ENCODE data around the gene RTL10. TPM values are rescaled to one million over a fixed set of nuclear protein-coding genes. Genes with fewer than 3 reads are reported as not detected.

Gene RTL10
- total and polyA plus RNA-seq, 2 donors (not counting 1 experiment from before 2014, with no cell fraction given) = 6.4 to 15.2 TPM

Other genes with a start within 250 kb of the RTL10 start
- not detected in 2 replicates for gene SEPTIN5, start 140.4 kb downstream of the RTL10 start, total RNA-seq
- gene SEPTIN5, start 140.4 kb downstream of the RTL10 start, polyA plus RNA-seq = 0.06 and 0.17 TPM in 2 replicates
- gene GP1BB, start 131.3 kb downstream of the RTL10 start, total RNA-seq = 0.27 TPM in 1 of 2 replicates, not detected in the other
- gene GP1BB, start 131.3 kb downstream of the RTL10 start, polyA plus RNA-seq = 0.31 and 4.3 TPM in 2 replicates
- not detected in 2 replicates for gene TBX1, start 94.1 kb downstream of the RTL10 start, total RNA-seq
- not detected in 2 replicates for gene TBX1, start 94.1 kb downstream of the RTL10 start, polyA plus RNA-seq
- gene GNB1L, start within 50 bp of the RTL10 start, total RNA-seq = 6.6 and 7.2 TPM in 2 replicates
- 6.0 and 12.1 TPM in 2 replicates for gene GNB1L, start within 50 bp of the RTL10 start, polyA plus RNA-seq
- 32.6 and 36.1 TPM in 2 replicates for gene COMT, start 86.9 kb upstream of the RTL10 start, total RNA-seq
- gene COMT, start 86.9 kb upstream of the RTL10 start, polyA plus RNA-seq = 58.3 and 70.6 TPM in 2 replicates
- gene TXNRD2, start 86.9 kb upstream of the RTL10 start, total RNA-seq = 36.2 and 39.0 TPM in 2 replicates
- gene TXNRD2, start 86.9 kb upstream of the RTL10 start, polyA plus RNA-seq = 22.7 and 24.8 TPM in 2 replicates
- gene ARVCF, start 161.9 kb upstream of the RTL10 start, total RNA-seq = 6.7 and 8.4 TPM in 2 replicates
- gene ARVCF, start 161.9 kb upstream of the RTL10 start, polyA plus RNA-seq = 2.2 and 2.5 TPM in 2 replicates
- gene TANGO2, start 166.2 kb upstream of the RTL10 start, total RNA-seq = 75.5 and 81.1 TPM in 2 replicates
- 41.6 and 75.6 TPM in 2 replicates for gene TANGO2, start 166.2 kb upstream of the RTL10 start, polyA plus RNA-seq
- gene DGCR8, start 225.4 kb upstream of the RTL10 start, total RNA-seq = 43.2 and 46.6 TPM in 2 replicates
- 19.6 and 24.2 TPM in 2 replicates for gene DGCR8, start 225.4 kb upstream of the RTL10 start, polyA plus RNA-seq

All from B cell (primary cell).